H1 (cell line): ENCODE measurements around the gene NRDE2. TPM values are rescaled to one million over a fixed set of nuclear protein-coding genes. Genes with fewer than 3 reads are reported as not detected.

ENCODE experiments used
- CTCF ChIA-PET: fragments of 300-600 bp; sonication (Branson Sonifier 250); formaldehyde crosslinking; loops from one replicate; lab custom pipeline; 2021; ENCODE audit not compliant: partially characterized antibody; lab: Charles Lee
- POLR2A ChIA-PET: fragments of 300-600 bp; sonication (Branson Sonifier 250); formaldehyde crosslinking; loops from one replicate; lab custom pipeline; 2021; ENCODE audit warnings: inconsistent platforms; ENCODE audit not compliant: partially characterized antibody; lab: Charles Lee
- DNase-seq, 2 experiments: peaks; one replicate each; pipeline versions ENCODE4 v3.0.0 to v3.0.0-alpha.2; 2010 to 2022; ENCODE audit warnings: low spot score in 2 of 2, low read depth in 1 of 2, mixed read lengths in 1 of 2
- FAIRE-seq: peaks from 2 replicates; lab custom pipeline; 2011; peaks lifted over from hg19 to GRCh38; lab: Jason Lieb, UNC
- H2AFZ ChIP-seq: 2 replicates; pipeline ENCODE4 v1.8.1; 2012; ENCODE audit warnings: low read length, inconsistent platforms
- H2AK5ac ChIP-seq: 2 replicates; pipeline ENCODE4 v1.6.1; 2013; ENCODE audit warnings: low read depth, low read length
- H2BK120ac ChIP-seq: replicated peaks from 2 replicates; pipeline ENCODE3; 2013; ENCODE audit warnings: low read depth, low read length, inconsistent platforms
- H2BK12ac ChIP-seq: 2 replicates; pipeline ENCODE4 v1.6.1; 2013; ENCODE audit warnings: low read depth, low read length
- H2BK15ac ChIP-seq: 2 replicates; pipeline ENCODE4 v1.6.1; 2013; ENCODE audit warnings: low read length
- H2BK20ac ChIP-seq: 2 replicates; pipeline ENCODE4 v1.6.1; 2013; ENCODE audit warnings: low read length
- H2BK5ac ChIP-seq: 2 replicates; pipeline ENCODE4 v1.6.1; 2013; ENCODE audit warnings: low read depth, low read length
- H3K14ac ChIP-seq: 2 replicates; pipeline ENCODE4 v1.6.1; 2013; ENCODE audit warnings: inconsistent platforms; ENCODE audit not compliant: insufficient read length
- H3K18ac ChIP-seq: 2 replicates; pipeline ENCODE4 v1.6.1; 2013; ENCODE audit warnings: low read length; ENCODE audit errors: extremely low read depth
- H3K23ac ChIP-seq: 2 replicates; pipeline ENCODE4 v1.6.1; 2013; ENCODE audit warnings: inconsistent platforms; ENCODE audit not compliant: insufficient read length
- H3K23me2 ChIP-seq: 2 replicates; pipeline ENCODE4 v1.6.1; 2013; ENCODE audit warnings: low read depth, low read length
- H3K27ac ChIP-seq: 2 replicates; pipeline ENCODE4 v1.6.1; 2011; ENCODE audit warnings: low read depth, low read length, inconsistent platforms
- H3K27me3 ChIP-seq, 4 experiments: replicated peaks in 1 of 4; 1 replicate in 1 of 4; 2 replicates in 3 of 4; pipeline versions ENCODE4 v1.6.1 to v1.8.1; 2011 to 2013; ENCODE audit warnings: low read length in 3 of 4, mild to moderate bottlenecking in 3 of 4, inconsistent platforms in 2 of 4, mixed read lengths in 2 of 4, moderate library complexity in 1 of 4; ENCODE audit not compliant: control insufficient read depth in 3 of 4, insufficient read depth in 3 of 4; ENCODE audit errors: extremely low read depth in 1 of 4
- H3K36me3 ChIP-seq, 4 experiments: 2 replicates each; pipeline versions ENCODE4 v1.6.1 to v1.8.1; 2011 to 2013; ENCODE audit warnings: mild to moderate bottlenecking in 4 of 4, low read length in 3 of 4, moderate library complexity in 2 of 4, control low read depth in 1 of 4, inconsistent platforms in 1 of 4; ENCODE audit not compliant: insufficient read depth in 4 of 4, control insufficient read depth in 2 of 4
- H3K4ac ChIP-seq: replicated peaks from 2 replicates; pipeline ENCODE3; 2013; ENCODE audit warnings: low read length, low read depth, mixed read lengths, inconsistent platforms; ENCODE audit not compliant: insufficient read length
- H3K4me1 ChIP-seq, 4 experiments: replicated peaks in 1 of 4; 1 replicate in 1 of 4; 2 replicates in 3 of 4; pipeline versions ENCODE4 v1.6.1 to v1.8.1; 2011 to 2013; ENCODE audit warnings: low read length in 3 of 4, inconsistent platforms in 2 of 4, mixed read lengths in 1 of 4; ENCODE audit not compliant: insufficient read depth in 4 of 4, control insufficient read depth in 3 of 4
- H3K4me2 ChIP-seq, 2 experiments: 2 replicates each; pipeline versions ENCODE4 v1.6.1 to v1.8.1; 2011 to 2013; ENCODE audit warnings: low read depth in 2 of 2, low read length in 2 of 2, control low read depth in 1 of 2, inconsistent platforms in 1 of 2, mild to moderate bottlenecking in 1 of 2; ENCODE audit not compliant: insufficient read depth in 1 of 2
- H3K4me3 ChIP-seq, 4 experiments: fragments of 200-600, 300-600 bp in 1 of 4; sonication (generic), shearing (Covaris generic), sonication (Bioruptor Twin) in 1 of 4; 2 replicates each; pipeline versions ENCODE4 v1.5.1 to v1.8.1; 2011 to 2016; ENCODE audit warnings: low read length in 4 of 4, low read depth in 3 of 4, control low read depth in 2 of 4, inconsistent platforms in 2 of 4, mild to moderate bottlenecking in 2 of 4, mixed read lengths in 1 of 4, moderate library complexity in 1 of 4; ENCODE audit not compliant: insufficient read depth in 2 of 4; ENCODE audit errors: extremely low read depth in 1 of 4
- H3K56ac ChIP-seq: replicated peaks from 2 replicates; pipeline ENCODE3; 2013; ENCODE audit warnings: low read depth, mild to moderate bottlenecking, mixed read lengths, low read length, inconsistent platforms; ENCODE audit not compliant: insufficient read length
- H3K79me1 ChIP-seq: 2 replicates; pipeline ENCODE4 v1.6.1; 2013; ENCODE audit warnings: low read depth, low read length, control low read depth
- H3K79me2 ChIP-seq, 2 experiments: 2 replicates each; pipeline versions ENCODE4 v1.6.1 to v1.8.1; 2012 to 2013; ENCODE audit warnings: low read length in 2 of 2, mild to moderate bottlenecking in 2 of 2, inconsistent platforms in 1 of 2; ENCODE audit not compliant: insufficient read depth in 2 of 2, control insufficient read depth in 1 of 2
- H3K9ac ChIP-seq, 4 experiments: replicated peaks in 1 of 4; 1 replicate in 1 of 4; 2 replicates in 3 of 4; pipeline versions ENCODE4 v1.6.1 to v1.8.1; 2011 to 2013; ENCODE audit warnings: low read depth in 3 of 4, low read length in 3 of 4, control low read depth in 2 of 4, mild to moderate bottlenecking in 2 of 4, moderate library complexity in 2 of 4, inconsistent platforms in 1 of 4; ENCODE audit errors: extremely low read depth in 1 of 4
- H3K9me3 ChIP-seq, 2 experiments: 2 replicates each; pipeline versions ENCODE4 v1.6.1 to v1.8.1; 2012 to 2013; ENCODE audit warnings: mild to moderate bottlenecking in 2 of 2, moderate library complexity in 2 of 2, control low read depth in 1 of 2, inconsistent platforms in 1 of 2, low read depth in 1 of 2, low read length in 1 of 2, mixed read lengths in 1 of 2; ENCODE audit not compliant: insufficient read depth in 2 of 2
- H4K20me1 ChIP-seq, 2 experiments: replicated peaks in 1 of 2; 2 replicates each; pipeline versions ENCODE3 to v1.8.1; 2011 to 2013; ENCODE audit warnings: inconsistent platforms in 2 of 2, low read length in 2 of 2, mild to moderate bottlenecking in 1 of 2; ENCODE audit not compliant: insufficient read depth in 2 of 2, control insufficient read depth in 1 of 2
- H4K5ac ChIP-seq: 2 replicates; pipeline ENCODE4 v1.6.1; 2013; ENCODE audit warnings: low read length, low read depth, mixed read lengths, inconsistent platforms; ENCODE audit not compliant: insufficient read length
- H4K8ac ChIP-seq: 2 replicates; pipeline ENCODE4 v1.8.0; 2013; ENCODE audit warnings: mild to moderate bottlenecking, moderate library complexity, low read length, inconsistent platforms; ENCODE audit not compliant: insufficient read depth; ENCODE audit errors: extremely low read depth
- H4K91ac ChIP-seq: replicated peaks from 2 replicates; pipeline ENCODE3; 2013; ENCODE audit warnings: low read length, mixed read lengths, inconsistent platforms; ENCODE audit not compliant: insufficient read length
- CHD2 ChIP-seq: IDR thresholded peaks from 2 replicates; pipeline ENCODE4 v1.6.1; 2012; ENCODE audit warnings: low read length, improper control_type of control experiment
- KDM5A ChIP-seq: fragments of 200-600 bp; IDR thresholded peaks from 2 replicates; pipeline ENCODE4 v1.7.1; 2012; ENCODE audit warnings: mild to moderate bottlenecking, low read length, inconsistent platforms, mixed read lengths
- SP2 ChIP-seq: IDR thresholded peaks from 2 replicates; pipeline ENCODE4 v1.6.1; 2012; ENCODE audit warnings: mild to moderate bottlenecking, low read length, inconsistent platforms
- SUZ12 ChIP-seq: fragments of 200-600 bp; sonication (generic); IDR thresholded peaks from 2 replicates; pipeline ENCODE4 v1.6.1; 2012; ENCODE audit warnings: mild to moderate bottlenecking, inconsistent platforms, low read length, moderate library complexity, mixed read lengths
- WGBS, 2 experiments: shearing (Covaris generic) in 1 of 2; methylation state at CpG; one replicate each; pipeline versions ENCODE4 v1.1.6 to v1.1.7; 2013 to 2015; ENCODE audit warnings: low lambda C conversion rate in 2 of 2, mixed read lengths in 2 of 2, inconsistent platforms in 1 of 2, low coverage in 1 of 2, missing lambda C conversion rate in 1 of 2; ENCODE audit not compliant: insufficient replicate concordance in 2 of 2, insufficient coverage in 1 of 2, insufficient read length in 1 of 2; ENCODE audit errors: extremely low coverage in 1 of 2, missing lambda C conversion rate in 1 of 2; 5-methylcytosine and 5-hydroxymethylcytosine counted together
- polyA plus RNA-seq, 7 experiments: library from polyadenylated mRNA; depleted of rRNA in 3 of 7; stranded (reverse) in 5 of 7; unstranded in 2 of 7; fragments of >200 nt in 5 of 7; fragments of 200-250 nt in 2 of 7; gene quantifications; 1 replicate in 5 of 7; 2 replicates in 1 of 7; 4 replicates in 1 of 7; pipeline versions ENCODE4 v1.2.1 to v1.2.3, GENCODE V29; 2011 to 2013; ENCODE audit warnings: missing spikeins in 2 of 7, mixed read lengths in 2 of 7
- total RNA-seq: library from RNA; stranded (reverse); fragmentation: NEBNext Ultra II Directional; extraction: Animal tissue kit (Norgen Biotek cat#: 25700); gene quantifications from 2 replicates; pipeline ENCODE4 v1.2.1, GENCODE V29; 2021

Gene NRDE2
- total and polyA plus RNA-seq, 2 of the 8 experiments (the other 6 are each of a cell fraction or from before 2014, with no cell fraction given), result 4.9 to 12.1 TPM

GRCh38 chr14:90354551-90355298 lies 23.0 kb upstream of the NRDE2 start:
- Histone ChIP-seq H4K8ac (no peak overlapping the region), H3K9ac (no peak overlapping the region), H3K79me1 (no peaks in the 10 kb centered on the region), H2BK5ac (no peak overlapping the region), H3K4ac (no peak overlapping the region), H2BK120ac (no peak overlapping the region), H3K14ac (no peak overlapping the region), H4K5ac (no peak overlapping the region), H3K27ac (no peak overlapping the region), H3K4me3 (no peak overlapping the region), H3K79me2 (no peaks in the 10 kb centered on the region), H3K18ac (no peak overlapping the region), H2BK15ac (no peak overlapping the region), H2BK20ac (no peak overlapping the region), H2AFZ (peak overlapping the region; percentile 35; the same call in 1 of the 2 replicates), H3K23ac (no peak overlapping the region), H3K9me3 (no peaks in the 10 kb centered on the region), H2BK12ac (0 out of 2 replicates have a peak overlapping the region, but pooled peaks have one; percentile 9), H4K91ac (no peak overlapping the region), H3K4me2 (no peak overlapping the region), H3K23me2 (no peaks in the 10 kb centered on the region; the same call in 1 of the 2 replicates), H2AK5ac (no peak overlapping the region), H3K56ac (no peak overlapping the region), H3K27me3 (no peaks in the 10 kb centered on the region), H3K36me3 (no peaks in the 10 kb centered on the region), H4K20me1 (no peaks in the 10 kb centered on the region), H3K4me1 (no peaks in the 10 kb centered on the region)
- POLR2A ChIA-PET, result interaction anchor here (0.6 to 1.6 kb wide), 2 partner anchors 27 to 29 kb away, joined by 3 to 4 read pairs; no protein-coding TSS in a partner anchor
- WGBS, 2 experiments, result 85% methylated on average over 16 of the region's 16 CpGs; no CpG with 5 or more reads in 1 of the 2 experiments
- no peak for DNase-seq
- TF ChIP-seq SP2 (no peak), CHD2 (no peak), KDM5A (no peak), SUZ12 (no peak)
- CTCF ChIA-PET, result interaction anchor here (0.6 to 1.3 kb wide), 3 partner anchors 28 to 377 kb away, joined by 3 to 5 read pairs (median 3); no protein-coding TSS in a partner anchor
- no peak for FAIRE-seq
